Measurements from ENCODE around the gene POU2AF1.

Gene POU2AF1

GRCh38 chr11:111348147-111348546 lies 30.9 kb downstream of the POU2AF1 start:
- Mint-ChIP-seq H3K4me3 (no peak overlapping the region), H3K27ac (no peak overlapping the region), H3K27me3 (no peaks in the 10 kb centered on the region), H3K4me1 (peaks cover 22 to 39% of the 10 kb centered on the region in 2 donors), H3K36me3 (peaks cover 13 to 24% of the 10 kb centered on the region in 2 donors), H3K9me3 (peaks cover 0 to 2% of the 10 kb centered on the region in 2 donors)
- ATAC-seq (replicated peaks) (no peak), DNase-seq (no peak)

- Mint-ChIP-seq H3K9me3 (peaks cover 0 to 2% of the 10 kb centered on the region in 2 donors), H3K36me3 (peaks cover 10 to 20% of the 10 kb centered on the region in 2 donors), H3K4me1 (peaks cover 21 to 36% of the 10 kb centered on the region in 2 donors), H3K27me3 (no peaks in the 10 kb centered on the region), H3K27ac (no peak overlapping the region), H3K4me3 (no peak overlapping the region)
- DNase-seq (no peak), ATAC-seq (replicated peaks) (peak in 1 of 2 donors; percentile 16)
Measured at GRCh38 chr11:111347723-111348115, 31.4 kb downstream of the POU2AF1 start.

- ATAC-seq (replicated peaks) (no peak), DNase-seq (no peak)
- H3K9me3 Mint-ChIP-seq: peaks cover 0 to 2% of the 10 kb centered on the region in 2 donors
- H3K4me1 Mint-ChIP-seq: peaks cover 21 to 36% of the 10 kb centered on the region in 2 donors
- peaks cover 6 to 14% of the 10 kb centered on the region in 2 donors for H3K36me3 Mint-ChIP-seq
- no peak overlapping the region for H3K4me3 Mint-ChIP-seq
- peak overlapping the region; percentile 31 for H3K27ac Mint-ChIP-seq
- H3K27me3 Mint-ChIP-seq: no peaks in the 10 kb centered on the region
Measured at GRCh38 chr11:111347002-111347722, 31.9 kb downstream of the POU2AF1 start.

- Mint-ChIP-seq H3K27me3 (no peaks in the 10 kb centered on the region), H3K27ac (peak overlapping the region; percentile 31), H3K36me3 (peaks cover 4 to 5% of the 10 kb centered on the region in 2 donors)
Measured at GRCh38 chr11:111344032-111344431, 35.0 kb downstream of the POU2AF1 start.

GRCh38 chr11:111342329-111342728 lies 36.7 kb downstream of the POU2AF1 start:
- no peak overlapping the region for H3K27ac Mint-ChIP-seq
- peaks cover 4 to 5% of the 10 kb centered on the region in 2 donors for H3K36me3 Mint-ChIP-seq

More at GRCh38 chr11:111344032-111344431, 35.0 kb downstream of the POU2AF1 start:
- DNase-seq: no peak
- Mint-ChIP-seq H3K4me1 (peaks cover 11 to 23% of the 10 kb centered on the region in 2 donors), H3K9me3 (peaks cover 5 to 6% of the 10 kb centered on the region in 2 donors), H3K4me3 (peak overlapping the region in 1 of 2 donors; percentile 27)
- no peak for ATAC-seq (replicated peaks)

GRCh38 chr11:111339758-111340388 lies 39.2 kb downstream of the POU2AF1 start:
- peaks cover 4 to 5% of the 10 kb centered on the region in 2 donors for H3K9me3 Mint-ChIP-seq
- no peaks in the 10 kb centered on the region for H3K27me3 Mint-ChIP-seq
- ATAC-seq (replicated peaks) (no peak), DNase-seq (no peak)
- H3K4me3 Mint-ChIP-seq: no peak overlapping the region
- H3K36me3 Mint-ChIP-seq: peaks cover 4 to 5% of the 10 kb centered on the region in 2 donors
- peak overlapping the region; percentile 84 for H3K27ac Mint-ChIP-seq
- H3K4me1 Mint-ChIP-seq: peaks cover 5 to 9% of the 10 kb centered on the region in 2 donors

More at GRCh38 chr11:111342329-111342728, 36.7 kb downstream of the POU2AF1 start:
- peaks cover 10 to 23% of the 10 kb centered on the region in 2 donors for H3K4me1 Mint-ChIP-seq
- DNase-seq (no peak), ATAC-seq (replicated peaks) (no peak)
- peaks cover 5 to 6% of the 10 kb centered on the region in 2 donors for H3K9me3 Mint-ChIP-seq
- no peak overlapping the region for H3K4me3 Mint-ChIP-seq
- no peaks in the 10 kb centered on the region for H3K27me3 Mint-ChIP-seq

GRCh38 chr11:111336582-111337256 lies 42.4 kb downstream of the POU2AF1 start:
- no peaks in the 10 kb centered on the region for H3K27me3 Mint-ChIP-seq
- peaks cover 4 to 5% of the 10 kb centered on the region in 2 donors for H3K4me1 Mint-ChIP-seq
- no peak overlapping the region for H3K4me3 Mint-ChIP-seq
- peaks cover 4 to 9% of the 10 kb centered on the region in 2 donors for H3K36me3 Mint-ChIP-seq
- H3K27ac Mint-ChIP-seq: no peak overlapping the region
- DNase-seq (no peak), ATAC-seq (replicated peaks) (no peak)
- H3K9me3 Mint-ChIP-seq: peaks cover 4 to 5% of the 10 kb centered on the region in 2 donors

- Mint-ChIP-seq H3K4me1 (peaks cover 4 to 7% of the 10 kb centered on the region in 2 donors), H3K36me3 (peaks cover 4 to 9% of the 10 kb centered on the region in 2 donors), H3K27ac (no peak overlapping the region), H3K4me3 (no peak overlapping the region), H3K27me3 (no peaks in the 10 kb centered on the region), H3K9me3 (peaks cover 4 to 5% of the 10 kb centered on the region in 2 donors)
- ATAC-seq (replicated peaks) (no peak), DNase-seq (no peak)
Measured at GRCh38 chr11:111336062-111336461, 43.0 kb downstream of the POU2AF1 start.

- no peak overlapping the region for H3K4me3 Mint-ChIP-seq
- no peak overlapping the region for H3K27ac Mint-ChIP-seq
- ATAC-seq (replicated peaks) (no peak), DNase-seq (no peak)
- H3K9me3 Mint-ChIP-seq: peaks cover 4 to 5% of the 10 kb centered on the region in 2 donors
- H3K27me3 Mint-ChIP-seq: no peaks in the 10 kb centered on the region
- peaks cover 4 to 7% of the 10 kb centered on the region in 2 donors for H3K4me1 Mint-ChIP-seq
- H3K36me3 Mint-ChIP-seq: peaks cover 4 to 9% of the 10 kb centered on the region in 2 donors
Measured at GRCh38 chr11:111335549-111335948, 43.5 kb downstream of the POU2AF1 start.

- no peak overlapping the region for H3K4me3 Mint-ChIP-seq
- ATAC-seq (replicated peaks) (no peak), DNase-seq (no peak)
- peaks cover 4 to 9% of the 10 kb centered on the region in 2 donors for H3K36me3 Mint-ChIP-seq
- H3K4me1 Mint-ChIP-seq: peaks cover 5 to 10% of the 10 kb centered on the region in 2 donors
- peaks cover 4 to 5% of the 10 kb centered on the region in 2 donors for H3K9me3 Mint-ChIP-seq
- no peak overlapping the region for H3K27ac Mint-ChIP-seq
- no peaks in the 10 kb centered on the region for H3K27me3 Mint-ChIP-seq
Measured at GRCh38 chr11:111334532-111335502, 44.3 kb downstream of the POU2AF1 start.

- DNase-seq: no peak
- Mint-ChIP-seq H3K4me3 (no peak overlapping the region), H3K27me3 (no peaks in the 10 kb centered on the region), H3K9me3 (no peaks in the 10 kb centered on the region), H3K27ac (no peak overlapping the region), H3K4me1 (peaks cover 14 to 15% of the 10 kb centered on the region in 2 donors), H3K36me3 (peaks cover 0 to 4% of the 10 kb centered on the region in 2 donors)
- ATAC-seq (replicated peaks): peak in 1 of 2 donors; percentile 47
Measured at GRCh38 chr11:111331711-111332479, 47.2 kb downstream of the POU2AF1 start.

- Mint-ChIP-seq H3K9me3 (no peaks in the 10 kb centered on the region), H3K4me3 (no peak overlapping the region), H3K27me3 (no peaks in the 10 kb centered on the region), H3K27ac (peak overlapping the region; percentile 43), H3K4me1 (peaks cover 10 to 13% of the 10 kb centered on the region in 2 donors), H3K36me3 (peaks cover 0 to 4% of the 10 kb centered on the region in 2 donors)
- DNase-seq (no peak), ATAC-seq (replicated peaks) (no peak)
Measured at GRCh38 chr11:111330234-111330893, 48.7 kb downstream of the POU2AF1 start.
